Cardiac septum (tissue), 1 donor: ENCODE measurements around the gene SCGB3A2. TPM values are rescaled to one million over a fixed set of nuclear protein-coding genes. Genes with fewer than 3 reads are reported as not detected.
"Not testable (repeated sequence)": the region's sequence is repeated elsewhere in the genome, so short reads cannot be mapped to it uniquely, and the experiment has no call there.

ENCODE experiments used
- DNase-seq: peaks from one replicate; pipeline ENCODE4 v3.0.0-alpha.2; 2020; ENCODE audit warnings: low spot score
- intact Hi-C: fragments of 100-400 bp; cut with DNase I; formaldehyde crosslinking; loops from one replicate; pipeline ENCODE4 v1.14.0; 2022
- total RNA-seq: library from RNA; stranded (reverse); fragmentation: NEBNext Ultra II Directional; extraction: Animal tissue kit (Norgen Biotek cat#: 25700); gene quantifications from one replicate; pipeline ENCODE4 v1.2.1, GENCODE V29; 2021
- donor health status: DM: no; HTN: no; CAD: no.

SCGB3A2 gene
- total RNA-seq, 1 donor from 2014 or later: not detected

DNA sequence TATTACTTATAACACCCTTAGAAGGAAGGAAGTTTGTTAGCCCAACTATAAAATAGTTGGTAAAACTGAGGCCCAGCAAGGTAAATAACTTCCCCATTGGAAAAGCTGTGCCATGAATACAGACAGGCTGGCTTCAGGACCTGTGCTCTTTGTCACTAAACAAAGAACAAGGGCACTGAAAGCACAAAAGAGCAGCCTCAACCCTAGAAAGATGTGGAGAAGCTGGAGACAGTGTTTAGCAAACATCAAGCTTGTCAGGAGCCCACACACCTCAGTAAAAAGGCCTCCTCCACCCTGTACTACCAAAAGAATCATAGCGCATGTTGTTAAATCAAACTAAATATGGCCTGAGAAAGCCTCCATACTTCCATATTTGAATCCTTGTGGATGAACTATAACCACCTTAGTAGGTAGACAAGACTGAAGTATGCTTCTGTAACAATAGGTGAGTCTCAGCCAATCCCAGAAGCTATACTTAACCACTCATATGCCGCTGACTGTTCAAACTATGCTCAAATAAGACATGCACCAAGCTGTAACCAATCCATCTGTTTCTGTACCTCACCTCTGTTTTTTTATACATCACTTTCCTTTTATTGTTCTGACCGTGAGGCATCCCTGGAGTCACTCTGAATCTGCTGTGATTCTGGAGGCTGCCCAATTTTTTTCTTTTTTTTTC, 18.4 kb upstream of the SCGB3A2 start:
- intact Hi-C loops: no loop called here
- no peak for DNase-seq

DNA sequence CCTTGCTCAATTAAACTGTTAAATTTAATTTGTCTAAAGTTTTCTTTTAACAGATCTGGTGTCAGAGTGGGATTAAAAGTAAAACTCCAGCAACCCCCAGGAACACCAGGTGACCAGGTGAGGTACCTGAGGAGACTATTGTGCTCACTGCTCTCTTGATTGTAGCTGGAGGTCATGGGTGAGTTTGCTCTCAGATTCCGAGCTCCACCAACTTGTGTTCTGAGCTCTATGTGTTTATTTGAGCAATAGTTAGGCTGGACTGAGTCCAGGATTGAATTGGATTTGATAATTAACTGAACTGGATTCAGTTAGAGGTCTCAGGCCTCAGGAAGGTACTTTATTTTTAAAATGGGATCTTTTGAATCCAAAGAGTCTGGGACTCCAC, 17.9 kb upstream of the SCGB3A2 start:
- no peak for DNase-seq
- intact Hi-C loops: no loop called here

DNA sequence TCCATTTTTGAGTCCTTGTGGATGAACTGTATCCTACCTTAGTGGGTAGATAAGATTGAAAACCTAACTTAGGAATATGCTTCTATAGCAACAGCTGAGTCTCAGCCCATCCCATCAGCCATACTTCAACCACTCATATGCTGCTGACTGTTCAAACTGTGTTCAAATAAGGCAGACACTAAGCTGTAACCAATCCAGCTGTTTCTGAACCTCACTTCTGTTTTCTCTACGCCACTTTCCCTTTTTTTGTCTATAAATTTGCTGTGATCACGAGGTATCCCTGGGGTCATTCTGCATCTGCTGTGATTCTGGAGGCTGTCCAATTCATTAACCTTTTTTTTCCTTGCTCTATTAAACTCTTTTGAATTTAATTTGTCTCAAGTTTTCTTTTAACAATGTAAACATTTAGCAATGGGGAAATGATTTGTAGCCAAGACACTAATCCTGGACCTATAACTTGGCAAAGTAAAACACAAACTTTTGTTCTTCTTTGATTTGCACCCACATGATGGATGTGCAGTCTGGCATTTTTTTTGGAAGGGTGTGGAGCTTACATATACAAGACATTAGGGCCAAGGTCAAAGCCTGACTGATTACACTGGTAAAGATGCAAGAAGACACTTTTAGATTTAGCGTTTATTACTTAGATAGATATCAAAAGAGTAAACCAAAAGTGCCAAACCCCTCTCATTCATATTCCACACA, 14.9 kb upstream of the SCGB3A2 start:
- intact Hi-C loops: no loop called here
- DNase-seq: no peak

DNA sequence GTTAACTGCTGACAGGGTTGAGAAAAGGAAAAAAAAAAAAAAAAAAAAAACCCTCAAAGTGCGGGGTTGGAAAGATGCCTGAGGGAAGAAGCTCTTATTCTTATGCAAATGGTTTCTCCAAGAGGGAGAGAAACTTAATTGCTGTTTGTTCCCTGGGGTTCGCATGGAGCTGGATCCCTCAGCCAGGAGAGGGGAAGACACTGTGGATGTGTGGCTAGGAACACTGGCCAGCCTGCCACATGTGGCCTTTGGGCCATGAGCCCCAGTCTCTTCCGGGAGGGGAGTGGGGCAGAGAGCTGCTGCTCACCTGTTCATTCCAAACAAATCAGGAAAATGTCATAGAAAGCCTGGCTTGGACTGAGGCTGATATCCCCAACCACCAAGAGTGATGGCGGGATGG, 9.4 kb upstream of the SCGB3A2 start:
- no peak for DNase-seq
- intact Hi-C loops: no loop called here

DNA sequence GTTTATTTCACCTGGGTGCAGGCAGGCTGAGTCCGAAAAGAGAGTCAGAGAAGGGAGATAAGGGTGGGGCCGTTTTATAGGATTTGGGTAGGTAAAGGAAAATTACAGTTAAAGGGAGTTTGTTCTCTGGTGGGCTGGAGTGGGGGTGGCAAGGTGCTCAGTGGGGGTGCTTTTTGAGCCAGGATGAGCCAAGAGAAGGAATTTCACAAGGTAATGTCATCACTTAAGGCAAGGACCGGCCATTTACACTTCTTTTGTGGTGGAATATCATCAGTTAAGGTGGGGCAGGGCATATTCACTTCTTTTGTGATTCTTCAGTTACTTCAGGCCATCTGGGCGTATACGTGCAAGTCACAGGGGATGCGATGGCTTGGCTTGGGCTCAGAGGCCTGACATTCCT, 8.6 kb upstream of the SCGB3A2 start:
- DNase-seq, intact Hi-C loops: not testable (repeated sequence)

DNA sequence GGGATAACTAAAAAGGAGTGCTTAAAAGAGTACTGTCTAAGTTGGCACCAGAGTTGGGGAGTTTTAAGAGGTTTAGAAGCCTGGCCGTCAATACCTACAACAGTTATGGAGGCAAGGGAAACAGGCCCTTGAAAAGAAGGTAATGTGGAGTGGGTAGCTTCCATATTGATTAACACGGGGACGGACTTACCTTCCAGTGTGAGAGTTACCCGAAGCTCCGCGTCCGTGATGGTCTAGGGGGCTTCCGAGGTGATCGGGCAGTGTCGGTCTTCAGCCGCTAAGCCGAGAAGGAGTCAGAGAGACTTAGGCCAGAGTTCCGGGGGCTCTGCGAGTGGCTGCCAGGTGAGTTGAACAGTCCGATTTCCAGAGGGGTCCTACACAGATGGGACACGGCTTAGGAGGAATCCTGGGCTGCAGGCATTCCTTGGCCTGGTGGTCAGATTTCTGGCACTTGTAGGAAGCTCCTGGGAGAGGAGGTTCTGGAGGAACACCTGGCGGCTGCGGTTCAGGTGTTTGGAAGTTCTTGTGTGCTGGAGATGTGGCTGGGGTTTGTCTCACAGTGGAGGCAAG, 6.4 kb upstream of the SCGB3A2 start:
- DNase-seq, intact Hi-C loops: not testable (repeated sequence)

DNA sequence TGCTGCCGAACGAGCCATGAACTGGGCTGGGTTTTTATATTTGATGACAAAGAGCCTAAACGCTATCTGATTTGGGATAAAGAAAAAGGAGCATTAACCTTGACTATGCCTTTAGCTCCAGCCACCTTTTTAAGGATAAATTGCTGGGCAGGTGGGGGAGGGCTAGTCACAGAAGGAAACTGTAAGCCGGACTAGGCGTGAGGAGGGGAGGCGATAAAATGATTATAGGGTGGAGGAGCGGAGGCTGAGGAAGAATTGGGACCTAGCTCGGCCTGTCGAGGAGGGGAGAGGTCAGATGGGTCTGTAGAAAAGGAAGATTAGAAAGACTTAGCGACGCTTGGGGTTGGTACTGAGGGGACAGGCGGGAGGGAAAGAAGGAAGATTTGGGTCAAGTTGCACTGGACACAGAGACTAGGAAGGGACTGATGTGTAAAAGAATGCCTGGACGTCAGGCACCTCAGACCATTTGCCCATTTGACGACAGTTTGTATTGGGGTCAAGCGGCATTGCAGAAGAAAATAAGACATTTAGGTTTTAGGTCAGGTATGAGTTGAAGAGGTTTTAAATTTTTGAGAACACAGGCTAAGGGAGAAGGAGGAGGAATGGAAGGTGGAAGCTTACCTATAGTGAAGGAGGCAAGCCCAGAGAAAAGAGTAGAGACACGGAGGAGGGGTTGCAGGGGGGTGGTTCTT, 5.6 kb upstream of the SCGB3A2 start:
- intact Hi-C loops, DNase-seq: not testable (repeated sequence)

DNA sequence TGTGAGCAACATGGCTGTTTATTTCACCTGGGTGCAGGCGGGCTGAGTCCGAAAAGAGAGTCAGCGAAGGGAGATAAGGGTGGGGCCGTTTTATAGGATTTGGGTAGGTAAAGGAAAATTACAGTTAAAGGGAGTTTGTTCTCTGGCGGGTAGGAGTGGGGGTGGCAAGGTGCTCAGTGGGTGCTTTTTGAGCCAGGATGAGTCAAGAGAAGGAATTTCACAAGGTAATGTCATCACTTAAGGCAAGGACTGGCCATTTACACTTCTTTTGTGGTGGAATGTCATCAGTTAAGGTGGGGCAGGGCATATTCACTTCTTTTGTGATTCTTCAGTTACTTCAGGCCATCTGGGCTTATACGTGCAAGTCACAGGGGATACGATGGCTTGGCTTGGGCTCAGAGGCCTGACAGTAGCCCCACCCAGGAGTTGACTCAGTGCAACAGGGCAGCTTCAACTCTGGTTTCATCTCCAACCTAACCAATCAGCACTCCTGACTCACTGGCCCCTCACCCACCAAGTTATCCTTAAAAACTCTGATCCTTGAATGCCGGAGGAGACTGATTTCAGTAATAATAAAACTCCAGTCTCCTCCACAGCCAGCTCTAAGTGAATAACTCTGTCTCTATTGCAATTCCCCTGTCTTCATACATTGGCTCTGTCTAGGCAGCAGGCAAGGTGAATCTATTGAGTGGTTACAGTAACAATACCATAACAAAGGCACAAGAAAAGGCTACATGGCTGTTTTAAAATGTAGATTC, 4.2 kb upstream of the SCGB3A2 start:
- intact Hi-C loops, DNase-seq: not testable (repeated sequence)

DNA sequence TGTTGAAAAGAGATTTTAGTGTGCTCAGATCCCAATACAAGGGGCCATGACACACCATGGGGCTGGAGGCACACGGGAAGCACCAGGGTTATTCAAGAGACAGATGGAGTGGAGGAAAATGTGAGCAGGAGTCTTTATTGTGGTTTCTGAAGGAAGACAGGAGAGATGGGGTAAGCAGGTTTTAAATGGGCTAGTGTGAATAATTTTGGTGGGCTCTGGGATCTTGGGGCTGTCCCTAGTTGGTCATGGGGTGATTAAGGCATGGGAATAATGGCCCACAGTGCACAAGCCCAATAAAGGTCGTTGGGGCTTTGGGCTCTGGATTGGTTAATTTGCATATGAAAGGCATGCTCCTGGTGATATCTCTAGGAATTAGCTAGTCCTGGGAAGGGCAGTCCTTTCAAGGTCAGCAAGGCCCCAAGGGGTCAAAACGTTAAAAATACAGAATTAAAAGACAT, 3.6 kb upstream of the SCGB3A2 start:
- no peak for DNase-seq
- intact Hi-C loops: no loop called here

DNA sequence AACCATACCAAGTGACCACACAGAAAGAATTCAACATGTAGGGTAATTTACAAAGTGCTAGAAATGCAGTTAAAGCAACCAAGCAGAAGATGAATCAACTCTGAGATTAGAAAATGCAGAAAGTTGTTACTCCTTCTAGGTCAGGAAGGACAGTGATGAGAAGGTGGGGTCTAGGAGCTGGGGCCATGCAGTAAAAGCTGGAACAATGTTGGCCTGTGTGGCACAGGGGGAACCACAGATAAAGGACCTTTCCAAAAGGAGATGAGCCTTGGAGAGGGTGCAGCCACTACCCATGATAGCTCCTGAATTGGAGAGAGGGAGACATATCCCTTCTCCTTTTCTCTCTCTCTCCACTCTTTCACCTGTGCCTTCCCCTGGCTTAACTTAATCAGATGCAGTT, 2.4 kb upstream of the SCGB3A2 start:
- intact Hi-C loops: no loop called here
- no peak for DNase-seq

DNA sequence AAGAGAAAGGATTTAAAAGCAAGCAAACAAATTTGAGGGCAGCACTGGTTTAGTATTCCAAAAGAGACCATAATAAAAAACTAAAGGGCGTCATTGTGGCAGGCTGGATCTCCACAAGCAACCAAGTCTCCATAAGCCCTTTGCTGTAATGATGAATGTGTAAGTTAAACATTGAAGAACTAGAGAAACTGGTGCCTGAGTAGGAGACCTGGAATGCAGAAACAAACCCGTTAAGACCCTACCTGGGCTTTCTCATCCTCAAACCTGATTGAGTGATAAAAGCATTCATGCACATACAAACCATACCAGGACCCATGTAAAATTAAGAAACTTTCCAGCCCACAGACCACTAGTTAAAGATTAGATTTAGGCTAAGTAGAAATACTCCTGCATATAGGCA, 1.9 kb upstream of the SCGB3A2 start:
- DNase-seq: no peak
- intact Hi-C loops: no loop called here

DNA sequence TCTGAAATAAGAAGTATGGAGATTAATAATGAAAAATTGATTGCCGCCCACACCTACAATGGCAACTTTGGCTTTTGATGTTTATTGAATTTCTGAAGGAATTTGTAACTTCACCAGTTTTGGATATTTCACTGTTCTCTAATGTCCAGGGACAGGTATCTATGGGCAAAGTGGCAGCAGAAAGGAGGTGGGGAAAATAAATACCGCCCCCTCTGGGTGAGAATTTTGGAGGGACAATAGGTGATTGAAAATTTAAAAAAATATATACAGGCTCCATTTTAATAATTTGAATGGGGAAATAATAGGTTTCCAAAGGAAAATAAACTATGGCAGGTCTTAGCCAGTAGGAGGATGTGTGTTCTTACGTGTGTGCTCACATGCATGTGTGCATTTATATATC, 1.3 kb downstream of the SCGB3A2 start:
- intact Hi-C loops: no loop called here

DNA sequence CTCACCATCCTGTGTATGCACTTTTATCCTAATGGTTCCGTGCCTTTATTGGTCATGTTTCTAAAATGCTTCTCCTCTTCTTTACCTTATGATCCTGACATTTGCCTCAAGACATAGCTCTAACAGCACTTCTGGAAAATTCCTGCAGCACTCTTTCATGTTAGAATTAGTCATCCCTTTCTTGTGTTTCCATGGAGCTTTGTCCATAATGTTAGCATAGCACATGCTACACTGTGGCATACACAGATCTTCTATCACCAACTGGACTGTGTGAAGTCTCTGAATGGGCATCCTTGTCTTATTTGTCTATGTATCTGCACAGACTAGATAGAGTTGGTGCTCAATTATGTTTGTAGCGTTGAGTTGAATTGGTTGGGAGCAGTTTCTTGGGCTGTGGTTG, 2.0 kb downstream of the SCGB3A2 start:
- intact Hi-C loops: no loop called here
- no peak for DNase-seq

More for the DNA sequence above, 1.3 kb downstream of the SCGB3A2 start:
- DNase-seq: no peak

DNA sequence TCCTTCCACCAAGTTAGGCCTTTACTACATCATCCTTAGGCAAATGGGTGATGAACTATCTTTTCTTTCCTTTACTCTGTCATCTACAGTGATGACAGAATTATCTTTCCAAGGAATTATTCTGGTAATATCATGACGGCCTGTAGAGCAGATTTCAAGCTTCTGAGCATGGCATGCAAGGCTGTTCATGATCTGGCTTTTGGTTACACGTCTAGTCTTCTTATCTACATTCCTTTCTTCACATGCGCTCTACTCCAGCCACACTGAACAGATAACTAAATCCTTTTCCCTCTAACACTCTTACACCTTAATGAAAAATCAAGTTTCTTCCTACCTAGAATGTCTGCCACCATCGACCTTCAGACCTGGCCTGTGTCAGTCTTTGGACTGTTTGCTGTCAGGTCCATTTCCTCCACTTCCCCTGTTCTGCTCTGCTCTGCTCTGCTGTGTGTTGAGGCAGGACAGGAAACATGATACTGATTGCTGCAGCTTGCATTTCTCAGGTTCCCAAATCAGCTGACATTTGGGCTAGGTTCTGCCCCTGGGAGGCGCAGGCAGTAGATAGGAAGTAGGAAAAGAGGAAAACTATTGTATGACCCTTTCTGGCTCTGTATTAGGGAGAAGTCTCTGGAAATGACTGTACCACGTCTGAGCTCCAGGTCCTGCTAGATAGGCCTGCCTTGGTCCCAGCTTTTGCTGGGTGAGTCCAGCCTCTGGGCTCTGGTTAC, 4.2 kb downstream of the SCGB3A2 start:
- intact Hi-C loops: no loop called here
- no peak for DNase-seq

DNA sequence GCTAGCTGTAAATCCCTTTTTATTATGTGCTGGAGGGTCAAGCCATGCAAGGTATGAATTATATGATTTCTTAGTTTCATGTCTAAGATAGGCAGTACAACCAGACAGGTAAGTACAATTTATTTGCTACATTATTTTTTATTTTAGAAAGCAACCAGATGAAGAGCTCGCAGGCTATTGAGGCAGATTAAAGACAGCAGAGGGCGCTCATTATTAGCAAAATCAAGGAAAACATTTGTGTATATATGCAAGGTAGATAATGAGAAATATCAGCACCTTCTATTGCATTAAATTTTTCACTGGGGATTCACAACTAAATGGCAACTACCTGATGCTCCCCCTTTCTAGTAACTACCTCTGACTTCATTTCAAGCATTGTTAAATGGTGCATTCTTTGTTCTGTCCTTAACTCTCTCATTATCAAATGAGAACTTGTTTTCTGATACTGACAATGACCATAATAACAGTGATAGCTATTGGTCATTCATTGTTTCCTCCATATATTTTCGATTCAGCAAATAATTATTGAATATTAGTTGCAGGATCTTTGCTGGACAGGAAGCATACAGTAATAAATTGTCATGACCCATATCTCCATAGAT, 8.6 kb downstream of the SCGB3A2 start:
- intact Hi-C loops: no loop called here
- no peak for DNase-seq

DNA sequence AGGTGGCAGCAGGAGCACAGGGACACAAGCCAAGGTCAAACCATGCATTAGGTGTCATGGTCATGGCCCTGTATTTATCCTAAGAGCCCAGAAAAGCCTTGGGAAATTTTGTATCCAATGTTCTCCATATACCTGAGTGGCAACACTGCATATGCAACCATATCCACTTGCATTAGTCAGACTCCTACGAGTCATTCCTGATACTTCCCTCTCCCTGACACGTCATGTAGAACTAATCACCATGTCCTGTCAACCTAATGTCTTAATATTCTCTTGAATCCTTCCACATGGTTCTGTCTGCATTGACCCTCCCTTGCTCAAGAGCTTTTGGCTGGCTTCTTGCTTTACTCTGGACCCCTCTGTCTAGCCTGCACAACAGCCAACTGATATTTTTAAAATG, 9.4 kb downstream of the SCGB3A2 start:
- no peak for DNase-seq
- intact Hi-C loops: loop anchor here (2.0 kb wide), 1 partner anchor 47 kb away; no protein-coding TSS in a partner anchor

DNA sequence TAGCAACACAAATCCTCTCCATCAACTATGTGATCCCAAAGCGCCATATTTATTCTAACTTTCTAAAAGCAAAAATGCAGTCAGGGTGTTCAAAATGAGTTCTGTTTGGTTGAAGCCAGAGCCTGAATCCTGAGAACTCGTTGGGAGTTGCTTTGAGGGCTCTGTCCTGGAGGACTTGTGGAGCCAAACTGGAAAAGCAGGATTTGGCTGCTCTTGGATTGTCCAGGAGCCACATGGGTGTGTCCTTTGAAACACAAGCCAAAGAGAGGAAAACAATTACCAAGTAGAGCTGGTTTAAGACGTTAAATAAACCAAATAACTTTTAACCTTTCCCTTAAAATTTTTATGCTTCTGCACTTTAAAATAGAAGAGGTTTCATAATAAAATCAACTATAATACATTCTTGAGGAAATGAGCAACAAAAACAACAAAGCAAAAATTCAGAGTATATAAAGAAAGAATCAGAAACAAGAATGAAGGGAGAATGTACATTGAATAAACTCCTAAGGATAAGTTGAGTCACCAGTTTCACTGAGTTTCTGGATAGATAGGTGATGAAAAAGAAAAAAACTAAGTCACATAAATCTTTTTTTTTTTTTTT, 14.3 kb downstream of the SCGB3A2 start:
- intact Hi-C loops: no loop called here
- no peak for DNase-seq

DNA sequence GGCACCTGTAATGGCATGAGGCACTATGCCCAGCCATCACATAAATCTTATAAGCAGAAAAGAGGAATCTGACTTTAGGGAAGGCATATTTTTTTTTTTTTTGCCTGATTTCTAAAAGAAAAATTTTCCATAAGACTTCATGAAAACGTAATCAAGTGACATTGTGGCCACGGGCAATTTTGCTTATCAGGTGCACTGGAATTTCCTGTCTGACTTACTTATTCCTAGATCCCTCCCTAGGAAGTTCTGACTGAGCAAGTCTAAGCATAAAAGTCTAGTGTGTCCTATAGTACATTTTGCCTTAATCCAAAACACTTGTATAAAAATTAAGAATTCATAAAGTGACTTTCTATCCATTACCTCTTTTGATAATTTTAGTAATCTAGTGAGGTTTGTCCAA, 15.3 kb downstream of the SCGB3A2 start:
- no peak for DNase-seq
- intact Hi-C loops: no loop called here
